HG02623 (cell line): Measurements from ENCODE around the gene NFIC.
"Not testable (repeated sequence)": the region's sequence is repeated elsewhere in the genome, so short reads cannot be mapped to it uniquely, and the experiment has no call there.

Experiments
- ATAC-seq: cut with Tn5 transposase; IDR thresholded peaks from one replicate; pipeline ENCODE4 v1.9.1; 2021; ENCODE audit warnings: moderate library complexity; ENCODE audit not compliant: unreplicated experiment

Gene NFIC

DNA sequence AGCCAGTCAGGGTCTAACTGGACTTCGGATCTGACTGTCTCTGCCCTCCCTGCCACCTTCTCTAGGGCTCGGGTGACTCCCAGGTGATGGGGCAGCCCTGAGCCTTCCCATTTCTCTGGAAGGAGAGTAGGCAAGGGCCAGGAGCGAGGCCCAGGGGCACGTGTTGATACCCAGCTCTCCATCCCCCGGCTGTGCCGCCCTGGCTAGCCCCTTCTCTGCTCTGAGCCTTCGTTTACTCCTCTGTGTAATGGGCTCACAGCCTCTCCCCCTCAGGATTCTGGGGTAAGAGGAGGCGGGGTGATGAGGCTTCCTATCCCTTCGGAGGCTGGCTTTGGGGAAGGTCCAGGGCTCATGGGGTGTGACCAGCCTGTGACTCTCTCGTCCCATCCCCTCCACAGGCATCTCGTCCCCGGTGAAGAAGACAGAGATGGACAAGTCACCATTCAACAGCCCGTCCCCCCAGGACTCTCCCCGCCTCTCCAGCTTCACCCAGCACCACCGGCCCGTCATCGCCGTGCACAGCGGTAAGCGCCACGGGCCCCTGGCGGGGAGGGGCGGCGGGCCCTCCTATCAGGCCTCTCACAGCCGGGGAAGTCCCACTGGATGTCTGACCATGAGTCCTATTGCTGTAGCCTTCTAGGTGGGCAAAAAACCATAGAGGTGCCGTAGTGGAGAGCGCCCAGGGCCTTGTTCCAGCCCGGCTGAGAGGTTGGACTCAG lies 82.4 kb downstream of the NFIC start:
- ATAC-seq, result no peak

DNA sequence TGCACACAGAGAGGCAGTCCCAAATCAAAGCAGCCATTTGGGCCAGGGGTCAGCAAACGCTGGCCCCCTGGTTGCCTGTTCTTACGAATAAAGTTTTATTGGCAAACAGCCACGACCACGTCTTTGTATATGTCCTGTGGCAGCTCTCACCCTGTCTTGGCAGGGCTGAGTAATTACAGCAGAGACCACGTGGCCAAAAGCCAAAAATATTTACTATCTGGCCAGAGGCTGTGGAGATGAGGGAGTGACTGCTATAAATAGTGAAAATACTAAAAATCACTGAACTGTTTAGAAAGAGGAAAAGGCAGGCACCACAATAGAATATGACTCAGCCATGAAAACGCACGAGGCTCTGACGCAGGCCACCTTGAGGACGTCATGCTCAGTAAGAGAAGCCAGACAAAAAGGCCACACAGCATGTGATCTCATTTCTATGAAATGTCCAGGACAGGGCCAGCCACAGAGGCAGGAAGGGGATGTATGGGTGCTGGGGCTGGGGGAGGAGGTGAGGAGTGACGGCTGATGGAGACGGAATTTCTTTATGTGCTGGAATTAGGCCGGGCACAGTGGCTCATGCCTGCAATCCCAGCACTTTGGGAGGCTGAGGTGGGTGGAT lies 84.5 kb downstream of the NFIC start:
- no peak for ATAC-seq

DNA sequence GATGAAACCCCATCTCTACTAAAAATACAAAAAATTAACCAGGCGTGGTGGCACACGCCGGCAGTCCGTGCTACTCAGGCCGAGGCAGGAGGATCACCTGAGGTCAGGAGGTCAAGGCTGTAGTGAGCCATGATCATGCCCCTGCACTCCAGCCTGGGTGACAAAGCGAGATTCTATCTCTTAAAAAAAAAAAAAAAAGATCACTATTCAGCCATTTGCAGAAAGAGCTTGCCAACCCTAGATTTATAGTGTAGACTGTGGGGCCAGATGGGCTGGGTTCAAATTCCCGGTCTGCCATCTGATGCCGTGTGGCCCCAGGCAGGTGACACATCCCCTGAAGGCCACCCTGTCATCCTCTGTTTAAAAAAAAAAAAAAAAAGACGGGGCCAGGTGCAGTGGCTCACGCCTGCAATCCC lies 85.1 kb downstream of the NFIC start:
- ATAC-seq, result no peak

GRCh38 chr19:3452171-3452941 lies 86.0 kb downstream of the NFIC start:
- no peak for ATAC-seq

- not testable (repeated sequence) for ATAC-seq
Measured at GRCh38 chr19:3452942-3453214, 86.5 kb downstream of the NFIC start.

DNA sequence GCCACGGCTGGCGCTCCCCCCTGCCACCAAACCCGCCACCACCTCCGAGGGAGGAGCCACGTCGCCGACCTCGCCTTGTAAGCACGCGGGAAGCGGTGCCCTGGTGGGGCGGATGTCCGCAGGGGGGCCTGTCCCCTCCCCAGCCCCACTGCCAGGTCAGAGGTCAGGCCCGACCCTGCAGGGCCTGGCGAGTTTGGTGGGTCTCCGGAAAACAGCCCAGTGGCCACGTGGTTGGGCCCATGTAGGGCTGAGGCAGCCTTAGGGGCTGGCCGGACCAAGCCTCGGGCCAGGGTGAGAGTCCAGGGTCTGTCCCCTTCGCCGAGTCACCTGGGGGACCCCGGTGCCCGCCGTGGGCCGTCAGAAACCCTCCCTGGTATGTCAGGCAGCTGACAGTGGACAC lies 87.5 kb downstream of the NFIC start:
- no peak for ATAC-seq

GRCh38 chr19:3454656-3455392 lies 88.4 kb downstream of the NFIC start:
- ATAC-seq, result no peak

DNA sequence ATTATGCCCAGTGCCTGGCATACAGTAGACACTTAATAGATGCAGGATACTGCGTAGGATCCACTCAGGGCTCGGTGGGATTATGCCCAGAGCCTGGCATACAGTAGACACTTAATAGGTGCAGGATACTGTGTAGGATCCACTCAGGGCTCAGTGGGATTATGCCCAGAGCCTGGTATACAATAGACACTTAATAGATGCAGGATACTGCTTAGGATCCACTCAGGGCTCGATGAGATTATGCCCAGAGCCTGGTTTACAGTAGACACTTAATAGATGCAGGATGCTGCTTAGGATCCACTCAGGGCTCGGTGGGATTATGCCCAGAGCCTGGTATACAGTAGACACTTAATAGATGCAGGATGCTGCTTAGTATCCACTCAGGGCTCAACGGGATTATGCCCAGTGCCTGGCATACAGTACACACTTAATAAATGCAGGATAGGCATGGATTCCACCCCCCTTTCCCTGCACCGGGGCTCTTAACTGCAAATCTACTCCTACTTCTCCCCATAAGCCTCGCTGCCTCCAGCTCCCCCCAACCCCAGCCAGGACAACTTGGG lies 89.1 kb downstream of the NFIC start:
- ATAC-seq, result no peak

DNA sequence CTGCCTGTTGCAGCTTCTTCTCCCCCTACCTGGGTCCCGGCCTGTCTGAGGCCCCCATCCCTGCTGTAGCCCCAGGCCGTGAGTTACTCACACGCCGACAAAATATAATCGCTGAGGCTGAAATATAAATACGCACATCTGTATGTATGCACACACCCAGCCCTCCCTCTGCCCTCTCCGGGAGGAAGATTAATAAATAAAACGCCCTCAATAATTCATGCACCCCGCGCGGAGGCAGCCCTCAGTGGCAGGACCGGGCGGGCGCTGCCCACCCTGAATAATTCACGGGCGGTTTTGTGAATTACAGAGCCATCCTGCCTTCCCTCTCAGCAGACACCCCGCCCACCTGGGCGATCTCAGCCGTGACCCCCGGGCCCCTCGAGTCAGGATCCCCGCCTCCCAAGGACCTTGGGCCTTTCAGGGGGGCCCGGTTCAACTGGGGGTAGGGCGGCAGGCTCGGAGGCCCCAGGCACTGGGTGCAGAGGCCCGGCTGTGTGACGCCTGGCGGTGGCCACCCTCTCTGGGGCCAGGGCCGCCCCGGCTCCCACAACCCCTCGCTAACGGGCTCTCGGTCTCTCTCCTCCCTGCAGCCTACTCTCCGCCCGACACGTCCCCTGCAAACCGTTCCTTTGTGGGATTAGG lies 89.7 kb downstream of the NFIC start:
- ATAC-seq, result no peak

DNA sequence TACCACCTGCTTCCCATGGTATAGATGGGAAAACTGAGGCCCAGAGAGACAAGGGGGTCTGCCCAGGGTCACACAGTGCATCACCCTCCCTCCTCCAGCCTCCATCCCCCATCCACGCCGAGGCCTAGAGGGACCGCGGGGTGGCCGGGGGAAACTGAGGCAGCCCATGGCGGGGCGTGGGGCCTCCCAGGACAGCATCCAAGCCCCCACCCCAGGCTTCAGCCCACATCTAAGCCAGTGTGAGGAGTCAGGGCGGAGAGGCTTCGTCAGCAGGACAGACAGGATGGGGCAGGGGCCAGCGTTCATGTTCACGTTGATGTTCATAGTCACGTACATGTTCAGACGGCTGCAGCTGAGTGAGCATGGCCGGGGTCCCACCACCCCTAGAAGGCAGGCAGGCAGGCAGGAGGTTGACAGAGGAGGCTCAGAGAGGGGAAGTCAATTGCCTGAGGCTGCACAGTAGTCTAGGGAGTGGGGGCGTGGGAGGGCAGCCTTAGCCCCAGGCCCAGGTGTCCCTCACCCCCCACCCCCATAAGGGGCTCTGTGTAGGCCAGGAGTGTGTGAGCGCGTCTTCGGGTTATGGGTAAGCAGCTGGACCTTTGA lies 90.6 kb downstream of the NFIC start:
- ATAC-seq, result no peak

- no peak for ATAC-seq
Measured at GRCh38 chr19:3457528-3458228, 91.3 kb downstream of the NFIC start.

- ATAC-seq, result no peak
Measured at GRCh38 chr19:3458229-3459088, 92.1 kb downstream of the NFIC start.

GRCh38 chr19:3459089-3459881 lies 92.9 kb downstream of the NFIC start:
- no peak for ATAC-seq

GRCh38 chr19:3459965-3460582 lies 93.7 kb downstream of the NFIC start:
- ATAC-seq, result no peak

DNA sequence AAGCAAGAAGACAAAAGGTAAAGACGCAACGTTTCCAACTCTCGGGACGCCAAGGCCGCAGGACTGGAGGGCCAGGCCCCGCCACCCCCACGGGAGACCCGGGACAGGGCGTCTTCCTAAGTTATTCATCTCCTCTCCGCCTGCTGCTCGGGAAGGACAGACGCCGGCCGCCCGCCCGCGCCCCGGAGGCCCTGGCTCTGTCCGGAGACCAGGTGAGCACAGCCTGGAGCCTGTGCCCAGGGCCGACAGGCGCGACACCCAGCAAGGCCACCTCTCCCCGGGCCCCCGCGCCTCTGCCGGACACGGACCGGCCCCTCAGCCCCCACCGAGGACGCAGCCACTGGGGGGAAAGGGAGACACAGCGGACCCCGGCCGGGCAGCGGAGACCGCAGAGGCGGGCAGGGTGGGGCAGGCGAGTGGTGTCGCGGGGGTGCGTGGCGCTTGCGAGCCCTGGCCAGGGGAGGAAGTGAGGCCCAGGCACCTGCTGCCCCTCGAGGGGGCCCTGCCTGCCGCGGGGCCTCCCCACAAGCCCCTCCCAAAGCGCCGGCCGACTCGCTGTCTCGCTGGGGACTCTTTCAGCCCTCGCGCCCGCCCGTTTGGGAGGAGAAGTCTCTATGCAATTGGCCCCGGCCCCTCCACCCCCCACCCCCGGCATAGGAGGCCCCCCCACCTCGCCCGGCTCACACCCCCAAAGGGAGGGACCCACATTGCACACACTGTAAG lies 96.8 kb downstream of the NFIC start:
- no peak for ATAC-seq

GRCh38 chr19:3463714-3464586 lies 97.6 kb downstream of the NFIC start:
- ATAC-seq, result no peak
